K562 (cell line): ENCODE measurements around the gene SLC25A45. TPM values are rescaled to one million over a fixed set of nuclear protein-coding genes. Genes with fewer than 3 reads are reported as not detected.

ENCODE experiments used
- AFF4 ChIP-seq: sonication (generic); formaldehyde crosslinking; IDR thresholded peaks from 2 replicates; pipeline ENCODE4 v1.8.0; 2023; ENCODE audit warnings: mild to moderate bottlenecking, missing genetic modification reagents
- ATF7 ChIP-seq: fragments of 450-650 bp; IDR thresholded peaks from 2 replicates; pipeline ENCODE4 v1.7.1; 2014; ENCODE audit warnings: mild to moderate bottlenecking, moderate library complexity
- HEY1 ChIP-seq: fragments of 250-450 bp; sonication (Bioruptor Pico); IDR thresholded peaks from 2 replicates; pipeline ENCODE4 v1.5.0; 2020; ENCODE audit warnings: mild to moderate bottlenecking, moderate library complexity, borderline replicate concordance
- NFATC3 ChIP-seq: fragments of 450-650 bp; IDR thresholded peaks from 2 replicates; pipeline ENCODE4 v1.6.1; 2017; ENCODE audit warnings: mild to moderate bottlenecking
- NONO ChIP-seq, 2 experiments: fragments of 200-400 bp in 1 of 2; fragments of 450-650 bp in 1 of 2; formaldehyde crosslinking in 1 of 2; IDR thresholded peaks; 2 replicates each; pipeline ENCODE4 v1.6.1; 2017; ENCODE audit warnings: low read depth in 2 of 2, mild to moderate bottlenecking in 2 of 2, moderate library complexity in 2 of 2, low read length in 1 of 2
- NR1H2 ChIP-seq: sonication (generic); formaldehyde crosslinking; IDR thresholded peaks from 2 replicates; pipeline ENCODE4 v1.4.0; 2020; ENCODE audit warnings: mild to moderate bottlenecking, missing genetic modification reagents
- SIN3A ChIP-seq, 2 experiments: fragments of 150-350 bp in 1 of 2; IDR thresholded peaks; 2 replicates each; pipeline ENCODE4 v1.6.1; 2011 to 2016; ENCODE audit warnings: borderline replicate concordance in 2 of 2, low read depth in 2 of 2, low read length in 2 of 2, mild to moderate bottlenecking in 2 of 2, moderate library complexity in 2 of 2; ENCODE audit not compliant: control insufficient read depth in 1 of 2
- ZNF134 ChIP-seq: fragments of 250-450 bp; sonication (Bioruptor Pico); conservative IDR thresholded peaks from 2 replicates; pipeline ENCODE4 v1.4.0; 2020
- ZNF318 ChIP-seq, 2 experiments: fragments of 450-650 bp; IDR thresholded peaks; 2 replicates each; pipeline ENCODE4 v1.6.1; 2016; ENCODE audit warnings: mild to moderate bottlenecking in 2 of 2, borderline replicate concordance in 1 of 2, low read depth in 1 of 2, moderate library complexity in 1 of 2
- ZNF445 ChIP-seq: fragments of 250-450 bp; sonication (Bioruptor Pico); IDR thresholded peaks from 2 replicates; pipeline ENCODE4 v1.4.0; 2020; ENCODE audit warnings: low read depth, mild to moderate bottlenecking, moderate library complexity
- ZNF57 ChIP-seq: fragments of 450-650 bp; formaldehyde crosslinking; IDR thresholded peaks from 2 replicates; pipeline ENCODE4 v1.4.0; 2020; ENCODE audit warnings: mild to moderate bottlenecking, moderate library complexity
- polyA plus RNA-seq, 8 experiments: library from polyadenylated mRNA; depleted of rRNA in 4 of 8; stranded (reverse) in 5 of 8; unstranded in 3 of 8; fragments of >200 nt; fragmentation: Nextera tagmentation in 2 of 8; fragmentation: Illumina TruSeq in 1 of 8; extraction: Ambion mirVana in 2 of 8; extraction: Trizol in 1 of 8; gene quantifications; 2 replicates each; pipeline versions ENCODE4 v1.2.1 to v1.2.3, GENCODE V29; 2011 to 2014; ENCODE audit warnings: inconsistent platforms in 1 of 8, missing spikeins in 1 of 8
- total RNA-seq, 7 experiments: library from RNA; depleted of rRNA in 6 of 7; stranded (reverse); fragments of >200 nt in 6 of 7; fragmentation: Illumina TruSeq in 2 of 7; extraction: Trizol in 2 of 7; gene quantifications; 2 replicates each; pipeline versions ENCODE4 v1.2.1 to v1.2.3, GENCODE V29; 2011 to 2021; ENCODE audit warnings: low replicate concordance in 1 of 7
- TF ChIP-seq, protein P1 (sequence below): sonication (generic); formaldehyde crosslinking; IDR thresholded peaks from 2 replicates; pipeline ENCODE4 v1.8.0; 2022; ENCODE audit warnings: mild to moderate bottlenecking, missing genetic modification reagents, borderline replicate concordance

SLC25A45 gene
- total and polyA plus RNA-seq, 9 of the 15 experiments (the other 6 are each of a cell fraction or from before 2014, with no cell fraction given), result 0.15 to 2.3 (median 0.68) TPM

DNA sequence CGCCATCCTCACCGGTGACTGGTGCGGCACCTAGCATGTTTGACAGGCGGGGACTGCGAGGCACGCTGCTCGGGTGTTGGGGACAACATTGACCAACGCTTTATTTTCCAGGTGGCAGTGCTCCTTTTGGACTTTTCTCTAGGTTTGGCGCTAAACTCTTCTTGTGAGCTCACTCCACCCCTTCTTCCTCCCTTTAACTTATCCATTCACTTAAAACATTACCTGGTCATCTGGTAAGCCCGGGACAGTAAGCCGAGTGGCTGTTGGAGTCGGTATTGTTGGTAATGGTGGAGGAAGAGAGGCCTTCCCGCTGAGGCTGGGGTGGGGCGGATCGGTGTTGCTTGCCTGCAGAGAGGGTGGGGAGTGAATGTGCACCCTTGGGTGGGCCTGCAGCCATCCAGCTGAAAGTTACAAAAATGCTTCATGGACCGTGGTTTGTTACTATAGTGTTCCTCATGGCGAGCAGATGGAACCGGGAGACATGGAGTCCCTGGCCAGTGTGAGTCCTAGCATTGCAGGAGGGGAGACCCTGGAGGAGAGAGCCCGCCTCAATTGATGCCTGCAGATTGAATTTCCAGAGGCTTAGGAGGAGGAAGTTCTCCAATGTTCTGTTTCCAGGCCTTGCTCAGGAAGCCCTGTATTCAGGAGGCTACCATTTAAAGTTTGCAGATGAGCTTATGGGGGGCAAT is 41.2 kb upstream of the SLC25A45 start (continued):
- TF ChIP-seq AFF4 (CRISPR knock-in tag), result no peak; the same call in 1 of the 2 replicates
- TF ChIP-seq, protein P1, sequence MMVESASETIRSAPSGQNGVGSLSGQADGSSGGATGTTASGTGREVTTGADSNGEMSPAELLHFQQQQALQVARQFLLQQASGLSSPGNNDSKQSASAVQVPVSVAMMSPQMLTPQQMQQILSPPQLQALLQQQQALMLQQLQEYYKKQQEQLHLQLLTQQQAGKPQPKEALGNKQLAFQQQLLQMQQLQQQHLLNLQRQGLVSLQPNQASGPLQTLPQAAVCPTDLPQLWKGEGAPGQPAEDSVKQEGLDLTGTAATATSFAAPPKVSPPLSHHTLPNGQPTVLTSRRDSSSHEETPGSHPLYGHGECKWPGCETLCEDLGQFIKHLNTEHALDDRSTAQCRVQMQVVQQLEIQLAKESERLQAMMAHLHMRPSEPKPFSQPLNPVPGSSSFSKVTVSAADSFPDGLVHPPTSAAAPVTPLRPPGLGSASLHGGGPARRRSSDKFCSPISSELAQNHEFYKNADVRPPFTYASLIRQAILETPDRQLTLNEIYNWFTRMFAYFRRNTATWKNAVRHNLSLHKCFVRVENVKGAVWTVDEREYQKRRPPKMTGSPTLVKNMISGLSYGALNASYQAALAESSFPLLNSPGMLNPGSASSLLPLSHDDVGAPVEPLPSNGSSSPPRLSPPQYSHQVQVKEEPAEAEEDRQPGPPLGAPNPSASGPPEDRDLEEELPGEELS, result no peak
- TF ChIP-seq ZNF57 (CRISPR knock-in tag), result no peak
- TF ChIP-seq HEY1 (CRISPR knock-in tag), result no peak
- TF ChIP-seq ATF7, result no peak
- TF ChIP-seq NFATC3, result no peak
- peak in 1 of 2 experiments; percentile 19; a peak in 1 of 4 replicates for TF ChIP-seq SIN3A (IDR thresholded peaks at IDR 0.05; ENCODE audit: borderline replicate concordance in 2 of 2, control insufficient read depth in 1 of 2, low read depth in 2 of 2, low read length in 2 of 2)
- TF ChIP-seq ZNF318 (IDR thresholded peaks at IDR 0.05; ENCODE audit: borderline replicate concordance in 1 of 2, low read depth in 1 of 2), result no peak
- no peak; the same call in 1 of the 2 replicates for TF ChIP-seq NR1H2 (CRISPR knock-in tag)
- TF ChIP-seq NONO (IDR thresholded peaks at IDR 0.05; ENCODE audit: low read depth in 2 of 2, low read length in 1 of 2), result 0 out of 4 replicates have a peak, but pooled peaks of 1 of the 2 experiments have one; percentile 21
- TF ChIP-seq ZNF134 (CRISPR knock-in tag), result no peak
- no peak for TF ChIP-seq ZNF445 (CRISPR knock-in tag)
